Lower leg skin (tissue), 4 donors: ENCODE results near the gene LSM4. TPM values are rescaled to one million over a fixed set of nuclear protein-coding genes. Genes with fewer than 3 reads are reported as not detected.

ENCODE experiments used
- DNase-seq, 2 donors: peaks; one replicate each; pipeline ENCODE4 v3.0.0-alpha.2; 2019; ENCODE audit warnings: low spot score in 2 of 2
- H3K4me3 ChIP-seq: fragments of 200-600 bp; sonication (generic); 2 replicates; pipeline ENCODE4 v1.5.1; 2017; ENCODE audit warnings: mild to moderate bottlenecking, low read depth; ENCODE audit not compliant: poor library complexity, severe bottlenecking
- POLR2A ChIP-seq, 2 donors: fragments of 450-650 bp; IDR thresholded peaks; one replicate each; pipeline ENCODE4 v1.6.1; 2016 to 2017; ENCODE audit warnings: antibody characterized with exemption in 2 of 2, mild to moderate bottlenecking in 1 of 2, moderate library complexity in 1 of 2
- WGBS, 2 donors: methylation state at CpG; one replicate each; pipeline ENCODE4 v1.1.5; 2018; 5-methylcytosine and 5-hydroxymethylcytosine counted together
- intact Hi-C: fragments of 100-400 bp; cut with DNase I; formaldehyde crosslinking; loops from one replicate; pipeline ENCODE4 v1.15.0; 2023; ENCODE audit warnings: low total_unique reads
- total RNA-seq, 4 donors: library from RNA; depleted of rRNA; stranded (reverse); fragments of >200 nt; gene quantifications; one replicate each; pipeline ENCODE4 v1.1.0, GENCODE V29; 2016
- TF ChIP-seq, protein P1 (sequence below), 3 donors: fragments of 450-650 bp; IDR thresholded peaks; one replicate each; pipeline ENCODE4 v1.5.1; 2016; ENCODE audit warnings: antibody characterized with exemption in 3 of 3, mild to moderate bottlenecking in 3 of 3, moderate library complexity in 2 of 3

Gene LSM4
- total RNA-seq, 4 donors from 2014 or later: 59.7 to 149 (median 105) TPM

DNA sequence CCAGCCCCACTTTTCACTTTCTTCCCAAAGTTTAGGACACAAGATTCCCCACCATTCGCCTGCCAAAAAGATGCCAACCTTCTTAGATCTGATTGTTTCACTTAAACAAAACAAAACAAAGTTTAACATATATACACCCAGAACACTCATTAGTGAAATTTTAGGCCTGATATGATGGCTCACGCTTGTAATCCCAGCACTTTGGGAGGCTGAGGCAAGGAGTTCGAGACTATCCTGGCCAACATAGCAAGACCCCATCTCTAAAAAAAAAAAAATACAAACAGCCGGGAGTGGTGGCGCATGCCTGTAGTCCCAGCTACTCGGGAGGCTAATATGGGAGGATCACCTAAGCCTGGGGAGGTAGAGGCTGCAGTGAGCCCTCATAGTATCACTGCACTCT, 22.4 kb upstream of the LSM4 start:
- TF ChIP-seq, protein P1, sequence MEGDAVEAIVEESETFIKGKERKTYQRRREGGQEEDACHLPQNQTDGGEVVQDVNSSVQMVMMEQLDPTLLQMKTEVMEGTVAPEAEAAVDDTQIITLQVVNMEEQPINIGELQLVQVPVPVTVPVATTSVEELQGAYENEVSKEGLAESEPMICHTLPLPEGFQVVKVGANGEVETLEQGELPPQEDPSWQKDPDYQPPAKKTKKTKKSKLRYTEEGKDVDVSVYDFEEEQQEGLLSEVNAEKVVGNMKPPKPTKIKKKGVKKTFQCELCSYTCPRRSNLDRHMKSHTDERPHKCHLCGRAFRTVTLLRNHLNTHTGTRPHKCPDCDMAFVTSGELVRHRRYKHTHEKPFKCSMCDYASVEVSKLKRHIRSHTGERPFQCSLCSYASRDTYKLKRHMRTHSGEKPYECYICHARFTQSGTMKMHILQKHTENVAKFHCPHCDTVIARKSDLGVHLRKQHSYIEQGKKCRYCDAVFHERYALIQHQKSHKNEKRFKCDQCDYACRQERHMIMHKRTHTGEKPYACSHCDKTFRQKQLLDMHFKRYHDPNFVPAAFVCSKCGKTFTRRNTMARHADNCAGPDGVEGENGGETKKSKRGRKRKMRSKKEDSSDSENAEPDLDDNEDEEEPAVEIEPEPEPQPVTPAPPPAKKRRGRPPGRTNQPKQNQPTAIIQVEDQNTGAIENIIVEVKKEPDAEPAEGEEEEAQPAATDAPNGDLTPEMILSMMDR (IDR thresholded peaks at IDR 0.05): no peak
- TF ChIP-seq POLR2A (IDR thresholded peaks at IDR 0.05): no peak
- intact Hi-C loops: no loop called here
- no peak for DNase-seq
- 89 to 92% methylated on average over 6 of the region's 6 CpGs for WGBS, 2 donors
- H3K4me3 ChIP-seq: no peak overlapping the region

GRCh38 chr19:18344582-18344950, 21.7 kb upstream of the LSM4 start:
- no peak overlapping the region for H3K4me3 ChIP-seq
- TF ChIP-seq POLR2A (IDR thresholded peaks at IDR 0.05): no peak
- TF ChIP-seq, protein P1 (IDR thresholded peaks at IDR 0.05): no peak
- no peak for DNase-seq
- WGBS, 2 donors: 62 to 72% methylated on average over 13 of the region's 13 CpGs
- intact Hi-C loops: no loop called here

GRCh38 chr19:18342090-18342632, 19.3 kb upstream of the LSM4 start:
- H3K4me3 ChIP-seq: no peak overlapping the region
- intact Hi-C loops: no loop called here
- WGBS, 2 donors: 74 to 75% methylated on average over 8 of the region's 8 CpGs
- TF ChIP-seq POLR2A (IDR thresholded peaks at IDR 0.05): no peak
- TF ChIP-seq, protein P1 (IDR thresholded peaks at IDR 0.05): no peak
- no peak for DNase-seq

DNA sequence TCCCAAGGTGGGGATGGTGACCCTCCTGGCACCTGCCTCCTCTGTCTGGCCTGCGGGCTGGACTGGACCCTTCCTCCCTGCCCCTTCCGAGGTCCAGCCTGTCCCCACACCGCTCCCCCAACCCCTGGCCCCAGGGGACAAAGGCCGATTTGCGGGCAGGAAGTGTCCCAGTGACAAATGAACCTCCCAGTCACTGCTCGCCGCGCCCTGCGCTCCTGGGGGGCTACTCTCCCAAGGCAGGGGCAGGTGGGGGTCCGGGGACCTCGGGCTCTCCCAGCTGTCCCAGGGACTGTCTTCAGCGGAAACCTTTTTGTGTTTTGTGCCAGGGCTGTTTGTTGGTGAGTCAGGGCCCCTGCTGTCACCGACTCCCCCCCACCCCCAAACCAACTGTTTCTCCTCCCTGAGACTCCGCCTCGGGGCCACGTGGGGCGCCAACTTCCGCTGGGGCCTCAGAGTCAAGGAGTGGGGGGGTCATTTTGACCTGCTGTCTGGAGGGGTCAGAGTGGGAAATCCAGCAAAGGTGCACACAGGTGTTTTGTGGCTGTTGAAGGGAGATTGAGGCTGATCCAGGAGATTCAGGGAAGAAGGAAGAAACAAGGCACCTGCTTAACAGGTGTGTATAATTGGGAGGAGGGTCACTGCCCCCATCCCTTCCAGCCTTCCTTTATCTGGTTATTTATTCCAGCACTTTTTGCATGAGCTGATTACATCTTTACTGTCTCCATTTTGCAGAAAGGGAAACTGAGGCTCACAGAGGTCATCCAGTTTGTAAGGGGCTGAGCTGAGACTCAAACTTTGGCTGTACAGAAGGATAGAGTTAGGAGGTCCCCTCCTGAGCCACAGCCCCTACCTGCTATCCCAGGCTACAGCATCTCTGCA, 18.4 kb upstream of the LSM4 start:
- peak in 1 of 2 donors; percentile 91 for DNase-seq
- no peak for TF ChIP-seq POLR2A (IDR thresholded peaks at IDR 0.05)
- TF ChIP-seq, protein P1 (IDR thresholded peaks at IDR 0.05): no peak
- intact Hi-C loops: no loop called here
- 10 to 13% methylated on average over 12 to 18 of the region's 18 CpGs for WGBS, 2 donors
- peak overlapping the region; percentile 73 for H3K4me3 ChIP-seq

- 3 to 5% methylated on average over 51 to 69 of the region's 69 CpGs for WGBS, 2 donors
- TF ChIP-seq POLR2A (IDR thresholded peaks at IDR 0.05): no peak
- TF ChIP-seq, protein P1 (IDR thresholded peaks at IDR 0.05): no peak
- peak within 1 kb of the TSS; percentile 73 for H3K4me3 ChIP-seq
- DNase-seq: peak in 1 of 2 donors; percentile 89
- intact Hi-C loops: no loop called here
Measured at GRCh38 chr19:18340190-18340989, 17.5 kb upstream of the LSM4 start, which contains the start of gene PGPEP1. Gene PGPEP1, plus strand, starts transcription at chr19:18340598. Its CDS starts 84 bp downstream, at chr19:18340682.
